DOHH2 (cell line): ENCODE data around the gene ATP1A1.
A peak's percentile ranks its signal among the peaks of the same experiment; 100 is the strongest.

Source experiments
- H3F3A ChIP-seq: fragments of 200-600 bp; sonication (generic), shearing (Covaris generic); 2 replicates; pipeline ENCODE4 v1.6.0; 2016; ENCODE audit warnings: antibody characterized with exemption, mild to moderate bottlenecking; ENCODE audit not compliant: control insufficient read depth, insufficient read depth
- H3K27ac ChIP-seq: fragments of 200-600 bp; sonication (generic); 2 replicates; pipeline ENCODE4 v1.5.1; 2014; ENCODE audit warnings: low read depth, mild to moderate bottlenecking, low read length, moderate library complexity
- H3K27me3 ChIP-seq: fragments of 200-600 bp; sonication (generic); 2 replicates; pipeline ENCODE4 v1.6.1; 2014; ENCODE audit warnings: mild to moderate bottlenecking, low read length, mixed read lengths; ENCODE audit not compliant: control insufficient read depth
- H3K36me3 ChIP-seq: fragments of 200-600 bp; sonication (generic); 2 replicates; pipeline ENCODE4 v1.6.1; 2014; ENCODE audit warnings: mild to moderate bottlenecking, low read length, moderate library complexity, mixed read lengths; ENCODE audit not compliant: control insufficient read depth
- H3K4me1 ChIP-seq: fragments of 200-600 bp; sonication (generic); 2 replicates; pipeline ENCODE4 v1.6.1; 2014; ENCODE audit warnings: mild to moderate bottlenecking, low read length, mixed read lengths; ENCODE audit not compliant: control insufficient read depth
- H3K4me2 ChIP-seq: fragments of 200-600 bp; sonication (generic); 2 replicates; pipeline ENCODE4 v1.6.0; 2014; ENCODE audit warnings: mild to moderate bottlenecking, low read length, moderate library complexity
- H3K4me3 ChIP-seq: fragments of 200-600 bp; sonication (generic); 2 replicates; pipeline ENCODE4 v1.5.1; 2014; ENCODE audit warnings: mild to moderate bottlenecking, low read length, mixed read lengths
- H3K79me2 ChIP-seq: fragments of 200-600 bp; sonication (generic); 2 replicates; pipeline ENCODE4 v1.6.1; 2014; ENCODE audit warnings: mild to moderate bottlenecking, low read length, mixed read lengths; ENCODE audit not compliant: control insufficient read depth
- H3K9me2 ChIP-seq: fragments of 200-600 bp; sonication (generic); replicated peaks from 2 replicates; pipeline ENCODE4 v1.6.1; 2014; ENCODE audit warnings: mild to moderate bottlenecking, low read length, mixed read lengths; ENCODE audit not compliant: control insufficient read depth
- H3K9me3 ChIP-seq: fragments of 200-600 bp; sonication (generic); 2 replicates; pipeline ENCODE4 v1.6.1; 2014; ENCODE audit warnings: antibody characterized with exemption, low read length, mixed read lengths; ENCODE audit not compliant: control insufficient read depth, insufficient read depth
- H4K20me1 ChIP-seq: fragments of 200-600 bp; sonication (generic); 2 replicates; pipeline ENCODE4 v1.6.0; 2014; ENCODE audit warnings: low read depth, mild to moderate bottlenecking, antibody characterized with exemption, low read length, moderate library complexity; ENCODE audit not compliant: control insufficient read depth, insufficient read depth
- EZH2phosphoT487 ChIP-seq: fragments of 200-600 bp; sonication (generic); IDR thresholded peaks from 2 replicates; pipeline ENCODE4 v1.6.1; 2017; ENCODE audit warnings: borderline replicate concordance, mild to moderate bottlenecking, antibody characterized with exemption, low read length, moderate library complexity, mixed read lengths
- TF ChIP-seq, protein P1 (sequence below): fragments of 200-600 bp; sonication (generic); IDR thresholded peaks from one replicate; pipeline ENCODE4 v1.5.1; 2014; ENCODE audit warnings: antibody characterized with exemption, mild to moderate bottlenecking, low read depth, low read length; ENCODE audit not compliant: poor library complexity, severe bottlenecking

Gene ATP1A1

DNA sequence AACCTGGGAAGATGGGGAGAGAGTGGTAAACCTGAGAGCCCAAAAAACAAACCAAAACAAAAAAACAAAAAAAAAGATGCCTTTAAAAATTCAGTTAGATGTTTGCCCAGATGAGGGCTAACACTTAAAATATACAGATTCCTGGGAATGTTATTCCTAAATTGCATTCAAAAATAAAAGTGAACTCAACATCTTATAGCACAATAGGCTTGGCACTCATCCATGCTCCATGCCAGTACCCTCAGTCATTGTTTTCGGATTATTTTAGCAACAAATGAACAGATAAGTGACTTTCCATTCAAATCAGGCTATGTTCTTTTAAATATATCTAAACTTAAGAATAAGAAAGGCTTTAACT is 3.7 kb downstream of the ATP1A1 start:
- H3K4me1 ChIP-seq: peaks cover 76% of the 10 kb centered on the region
- H3K9me3 ChIP-seq: no peaks in the 10 kb centered on the region
- H3K27me3 ChIP-seq: peaks cover 3% of the 10 kb centered on the region; the same call in 1 of the 2 replicates
- H3F3A ChIP-seq: peaks cover 11% of the 10 kb centered on the region
- peak overlapping the region; percentile 69 for H3K4me2 ChIP-seq
- H3K79me2 ChIP-seq: peaks cover 85% of the 10 kb centered on the region
- H3K36me3 ChIP-seq: peaks cover 74% of the 10 kb centered on the region
- peaks cover 56% of the 10 kb centered on the region for H4K20me1 ChIP-seq
- no peak for TF ChIP-seq EZH2phosphoT487
- TF ChIP-seq, protein P1, sequence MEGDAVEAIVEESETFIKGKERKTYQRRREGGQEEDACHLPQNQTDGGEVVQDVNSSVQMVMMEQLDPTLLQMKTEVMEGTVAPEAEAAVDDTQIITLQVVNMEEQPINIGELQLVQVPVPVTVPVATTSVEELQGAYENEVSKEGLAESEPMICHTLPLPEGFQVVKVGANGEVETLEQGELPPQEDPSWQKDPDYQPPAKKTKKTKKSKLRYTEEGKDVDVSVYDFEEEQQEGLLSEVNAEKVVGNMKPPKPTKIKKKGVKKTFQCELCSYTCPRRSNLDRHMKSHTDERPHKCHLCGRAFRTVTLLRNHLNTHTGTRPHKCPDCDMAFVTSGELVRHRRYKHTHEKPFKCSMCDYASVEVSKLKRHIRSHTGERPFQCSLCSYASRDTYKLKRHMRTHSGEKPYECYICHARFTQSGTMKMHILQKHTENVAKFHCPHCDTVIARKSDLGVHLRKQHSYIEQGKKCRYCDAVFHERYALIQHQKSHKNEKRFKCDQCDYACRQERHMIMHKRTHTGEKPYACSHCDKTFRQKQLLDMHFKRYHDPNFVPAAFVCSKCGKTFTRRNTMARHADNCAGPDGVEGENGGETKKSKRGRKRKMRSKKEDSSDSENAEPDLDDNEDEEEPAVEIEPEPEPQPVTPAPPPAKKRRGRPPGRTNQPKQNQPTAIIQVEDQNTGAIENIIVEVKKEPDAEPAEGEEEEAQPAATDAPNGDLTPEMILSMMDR: no peak
- H3K9me2 ChIP-seq: no peaks in the 10 kb centered on the region
- H3K4me3 ChIP-seq: peak overlapping the region; percentile 79
- peak overlapping the region; percentile 62 for H3K27ac ChIP-seq

DNA sequence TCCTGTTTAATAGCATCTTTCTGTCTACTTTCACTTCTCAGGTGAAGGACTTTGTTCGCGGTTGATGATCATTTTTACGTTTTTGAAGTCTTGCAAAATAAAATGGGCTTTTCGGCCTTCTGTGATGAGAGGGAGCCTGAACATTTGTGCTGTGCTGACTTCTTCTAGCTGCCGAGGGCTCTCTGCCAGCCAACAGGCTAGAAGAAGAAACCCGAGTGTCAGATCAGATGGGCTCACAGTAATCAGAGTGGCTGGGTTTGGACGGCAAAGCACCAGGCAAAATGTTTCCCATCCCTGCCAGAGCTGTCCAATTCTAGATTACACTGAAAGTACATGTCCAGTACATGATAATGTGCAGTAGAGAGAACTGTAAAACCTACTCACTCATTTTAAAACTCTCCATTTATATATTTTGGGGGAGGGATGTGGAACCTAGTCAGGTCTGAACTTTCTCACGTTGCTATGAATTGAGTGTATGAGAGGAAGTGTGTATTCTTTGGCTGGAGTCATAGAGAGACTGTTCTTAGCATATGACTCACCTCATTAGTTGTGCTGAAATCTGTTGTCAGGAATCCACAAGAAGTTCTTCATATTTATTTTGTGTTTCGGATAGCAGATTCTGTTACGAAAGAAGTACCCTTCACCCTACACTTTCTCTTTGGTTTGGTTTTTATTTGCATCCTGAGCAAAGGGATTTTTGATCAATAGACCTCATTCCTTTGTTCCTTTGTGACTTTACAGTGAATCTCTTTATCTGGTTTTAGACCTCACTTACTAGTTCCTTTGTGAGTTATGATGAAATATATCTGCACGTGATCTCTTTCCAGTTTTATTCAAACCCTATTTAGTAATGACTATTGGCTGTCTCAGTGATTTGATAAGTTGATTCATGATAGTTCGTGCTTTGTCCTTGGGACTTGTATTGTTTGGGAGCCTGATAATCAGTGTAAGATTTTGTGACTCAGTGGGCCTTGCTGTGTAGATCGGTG is 4.8 kb downstream of the ATP1A1 start:
- peaks cover 11% of the 10 kb centered on the region for H3F3A ChIP-seq
- peaks cover 96% of the 10 kb centered on the region for H3K79me2 ChIP-seq
- peaks cover 59% of the 10 kb centered on the region for H4K20me1 ChIP-seq
- H3K27ac ChIP-seq: peak overlapping the region; percentile 62
- H3K4me3 ChIP-seq: peak overlapping the region; percentile 79
- peak overlapping the region; percentile 69 for H3K4me2 ChIP-seq
- TF ChIP-seq EZH2phosphoT487: no peak
- TF ChIP-seq, protein P1: no peak
- H3K36me3 ChIP-seq: peaks cover 84% of the 10 kb centered on the region
- H3K9me3 ChIP-seq: no peaks in the 10 kb centered on the region
- H3K27me3 ChIP-seq: no peaks in the 10 kb centered on the region
- H3K9me2 ChIP-seq: no peaks in the 10 kb centered on the region
- peaks cover 66% of the 10 kb centered on the region for H3K4me1 ChIP-seq

- Histone ChIP-seq H3K36me3 (peaks cover 92% of the 10 kb centered on the region), H3K27ac (no peak overlapping the region), H3K9me2 (no peaks in the 10 kb centered on the region), H3K4me1 (peaks cover 66% of the 10 kb centered on the region), H4K20me1 (peaks cover 60% of the 10 kb centered on the region), H3K79me2 (peaks cover 100% of the 10 kb centered on the region), H3K27me3 (no peaks in the 10 kb centered on the region), H3K4me3 (no peak overlapping the region), H3K9me3 (no peaks in the 10 kb centered on the region), H3K4me2 (peak overlapping the region; percentile 69), H3F3A (peaks cover 11% of the 10 kb centered on the region)
- TF ChIP-seq EZH2phosphoT487: no peak
Observed at GRCh38 chr1:116379057-116379630, 6.1 kb downstream of the ATP1A1 start.
